ENCODE data around the gene DAPK1. TPM values are rescaled to one million over a fixed set of nuclear protein-coding genes. Genes with fewer than 3 reads are reported as not detected.

Gene DAPK1
- total RNA-seq, 4 donors from 2014 or later, result 8.8 to 18.3 (median 9.9) TPM

DNA sequence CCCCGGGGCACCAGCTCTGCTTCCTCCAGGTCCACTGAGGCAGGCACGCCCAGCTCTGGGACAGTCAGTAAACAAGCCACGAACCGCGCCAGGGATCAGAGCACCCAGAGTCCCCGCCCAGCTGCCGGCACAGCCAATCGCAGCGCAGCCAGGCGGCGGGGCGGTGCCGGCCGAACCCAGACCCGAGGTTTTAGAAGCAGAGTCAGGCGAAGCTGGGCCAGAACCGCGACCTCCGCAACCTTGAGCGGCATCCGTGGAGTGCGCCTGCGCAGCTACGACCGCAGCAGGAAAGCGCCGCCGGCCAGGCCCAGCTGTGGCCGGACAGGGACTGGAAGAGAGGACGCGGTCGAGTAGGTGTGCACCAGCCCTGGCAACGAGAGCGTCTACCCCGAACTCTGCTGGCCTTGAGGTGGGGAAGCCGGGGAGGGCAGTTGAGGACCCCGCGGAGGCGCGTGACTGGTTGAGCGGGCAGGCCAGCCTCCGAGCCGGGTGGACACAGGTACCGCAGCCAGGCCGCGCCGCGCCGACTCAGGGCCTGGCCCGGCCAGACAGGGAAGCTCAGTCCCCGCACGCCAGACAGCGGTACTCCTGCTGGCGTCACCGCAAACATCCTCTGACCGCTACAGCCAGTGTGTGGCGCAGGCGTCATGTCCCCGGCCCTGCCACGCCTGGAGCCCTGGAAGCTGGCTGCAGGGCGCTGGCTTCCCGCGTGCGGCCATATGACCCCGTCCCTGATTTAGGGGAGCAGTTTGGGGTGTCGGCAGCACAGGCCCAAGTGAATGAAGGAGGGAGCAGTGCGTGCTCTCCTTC is 228.4 kb downstream of the DAPK1 start, which contains the start of gene CTSL:
Gene CTSL (plus strand): TSS at position 220 of the 810 bp plus-strand sequence. CDS start 1,485 bp downstream, outside the sequence.
- H3K4me3 ChIP-seq (ENCODE audit: low read depth, poor library complexity, severe bottlenecking), result peak within 1 kb of the TSS; percentile 53
- 2 to 4% methylated on average over 8 to 22 of the region's 67 CpGs for WGBS, 2 donors
- intact Hi-C loops (cut with DNase I; ENCODE audit: low total_unique reads), result no loop called here
- TF ChIP-seq POLR2A (IDR thresholded peaks at IDR 0.05), result peak in 1 of 2 donors; percentile 26
- TF ChIP-seq, protein P1, sequence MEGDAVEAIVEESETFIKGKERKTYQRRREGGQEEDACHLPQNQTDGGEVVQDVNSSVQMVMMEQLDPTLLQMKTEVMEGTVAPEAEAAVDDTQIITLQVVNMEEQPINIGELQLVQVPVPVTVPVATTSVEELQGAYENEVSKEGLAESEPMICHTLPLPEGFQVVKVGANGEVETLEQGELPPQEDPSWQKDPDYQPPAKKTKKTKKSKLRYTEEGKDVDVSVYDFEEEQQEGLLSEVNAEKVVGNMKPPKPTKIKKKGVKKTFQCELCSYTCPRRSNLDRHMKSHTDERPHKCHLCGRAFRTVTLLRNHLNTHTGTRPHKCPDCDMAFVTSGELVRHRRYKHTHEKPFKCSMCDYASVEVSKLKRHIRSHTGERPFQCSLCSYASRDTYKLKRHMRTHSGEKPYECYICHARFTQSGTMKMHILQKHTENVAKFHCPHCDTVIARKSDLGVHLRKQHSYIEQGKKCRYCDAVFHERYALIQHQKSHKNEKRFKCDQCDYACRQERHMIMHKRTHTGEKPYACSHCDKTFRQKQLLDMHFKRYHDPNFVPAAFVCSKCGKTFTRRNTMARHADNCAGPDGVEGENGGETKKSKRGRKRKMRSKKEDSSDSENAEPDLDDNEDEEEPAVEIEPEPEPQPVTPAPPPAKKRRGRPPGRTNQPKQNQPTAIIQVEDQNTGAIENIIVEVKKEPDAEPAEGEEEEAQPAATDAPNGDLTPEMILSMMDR (IDR thresholded peaks at IDR 0.05), result no peak
- peak; percentile 93 to 99 for DNase-seq (ENCODE audit: low spot score in 2 of 2)

DNA sequence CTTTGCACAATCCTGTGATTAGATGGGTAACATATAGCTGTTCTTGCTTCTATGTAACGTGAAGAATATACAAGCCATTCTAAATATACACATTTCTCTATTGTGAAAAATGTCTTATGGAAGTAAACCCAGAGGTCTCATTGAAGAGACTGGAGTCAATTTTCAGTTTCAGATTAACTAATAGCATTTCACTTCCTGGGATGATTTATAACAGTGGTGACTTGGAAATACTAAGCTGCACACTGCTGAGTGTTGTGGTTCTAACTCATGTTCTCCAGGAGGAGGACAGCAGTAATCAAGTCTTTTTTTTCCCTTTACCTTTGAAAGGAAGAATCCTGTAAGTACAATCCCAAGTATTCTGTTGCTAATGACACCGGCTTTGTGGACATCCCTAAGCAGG is 231.6 kb downstream of the DAPK1 start:
- WGBS, 2 donors, result 94 to 95% methylated on average over 2 of the region's 2 CpGs
- TF ChIP-seq POLR2A (IDR thresholded peaks at IDR 0.05), result no peak
- TF ChIP-seq, protein P1 (IDR thresholded peaks at IDR 0.05), result no peak
- DNase-seq (ENCODE audit: low spot score in 2 of 2), result no peak
- intact Hi-C loops (cut with DNase I; ENCODE audit: low total_unique reads), result no loop called here
- no peak overlapping the region for H3K4me3 ChIP-seq (ENCODE audit: low read depth, poor library complexity, severe bottlenecking)

GRCh38 chr9:87731321-87731720 is 233.7 kb downstream of the DAPK1 start:
- no peak overlapping the region for H3K4me3 ChIP-seq (ENCODE audit: low read depth, poor library complexity, severe bottlenecking)
- intact Hi-C loops (cut with DNase I; ENCODE audit: low total_unique reads), result no loop called here
- no peak for TF ChIP-seq POLR2A (IDR thresholded peaks at IDR 0.05)
- TF ChIP-seq, protein P1 (IDR thresholded peaks at IDR 0.05), result no peak
- DNase-seq (ENCODE audit: low spot score in 2 of 2), result no peak
- WGBS, 2 donors, result 89% methylated on average over 2 of the region's 2 CpGs

GRCh38 chr9:87732344-87732743 is 234.7 kb downstream of the DAPK1 start:
- 64 to 74% methylated on average over 1 of the region's 1 CpG for WGBS, 2 donors
- intact Hi-C loops (cut with DNase I; ENCODE audit: low total_unique reads), result no loop called here

DNA sequence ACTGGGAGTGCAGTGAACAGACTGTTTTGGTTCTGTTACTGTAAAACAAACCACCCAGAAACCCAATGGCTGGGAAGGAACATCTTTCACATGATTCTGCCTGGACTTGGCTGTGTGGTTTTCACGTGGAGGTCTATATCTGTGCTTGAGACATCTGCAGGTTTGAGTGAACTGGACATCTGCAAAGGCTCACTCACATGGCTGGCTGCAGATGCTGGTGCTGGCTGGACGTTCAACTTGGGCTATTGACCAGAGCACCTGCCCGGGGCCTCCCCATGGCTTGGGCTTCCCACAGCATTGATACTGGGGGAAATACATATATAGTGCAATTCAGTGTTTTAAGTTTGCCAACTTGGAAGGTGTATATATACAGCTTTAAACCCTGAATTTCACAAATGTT is 235.1 kb downstream of the DAPK1 start:
- TF ChIP-seq, protein P1 (IDR thresholded peaks at IDR 0.05), result no peak
- no peak for TF ChIP-seq POLR2A (IDR thresholded peaks at IDR 0.05)
- intact Hi-C loops (cut with DNase I; ENCODE audit: low total_unique reads), result no loop called here
- WGBS, 2 donors, result 82 to 84% methylated on average over 3 of the region's 3 CpGs
- H3K4me3 ChIP-seq (ENCODE audit: low read depth, poor library complexity, severe bottlenecking), result no peak overlapping the region
- DNase-seq (ENCODE audit: low spot score in 2 of 2), result no peak

More at GRCh38 chr9:87732344-87732743, 234.7 kb downstream of the DAPK1 start:
- H3K4me3 ChIP-seq (ENCODE audit: low read depth, poor library complexity, severe bottlenecking), result no peak overlapping the region
- no peak for TF ChIP-seq POLR2A (IDR thresholded peaks at IDR 0.05)
- TF ChIP-seq, protein P1 (IDR thresholded peaks at IDR 0.05), result no peak
- no peak for DNase-seq (ENCODE audit: low spot score in 2 of 2)
